HG03342 (cell line): ENCODE data around the gene RAET1L.
"Not testable (repeated sequence)": the region's sequence is repeated elsewhere in the genome, so short reads cannot be mapped to it uniquely, and the experiment has no call there.

Experiments
- ATAC-seq: cut with Tn5 transposase; IDR thresholded peaks from one replicate; pipeline ENCODE4 v1.9.1; 2021; ENCODE audit warnings: mild to moderate bottlenecking, moderate library complexity; ENCODE audit not compliant: unreplicated experiment

The RAET1L gene

GRCh38 chr6:150017186-150017521, 8.2 kb downstream of the RAET1L start:
- not testable (repeated sequence) for ATAC-seq

- ATAC-seq: peak; percentile 63
Observed at GRCh38 chr6:150016324-150017185, 8.8 kb downstream of the RAET1L start.

- not testable (repeated sequence) for ATAC-seq
Observed at GRCh38 chr6:150015281-150016001, 9.9 kb downstream of the RAET1L start.

GRCh38 chr6:150014623-150015280, 10.6 kb downstream of the RAET1L start:
- not testable (repeated sequence) for ATAC-seq

GRCh38 chr6:150013785-150014622, 11.3 kb downstream of the RAET1L start:
- not testable (repeated sequence) for ATAC-seq

- not testable (repeated sequence) for ATAC-seq
Observed at GRCh38 chr6:150012846-150013784, 12.2 kb downstream of the RAET1L start.

- no peak for ATAC-seq
Observed at GRCh38 chr6:150008588-150008987, 16.7 kb downstream of the RAET1L start.

GRCh38 chr6:150006961-150007464, 18.3 kb downstream of the RAET1L start:
- no peak for ATAC-seq

- no peak for ATAC-seq
Observed at GRCh38 chr6:150005761-150006651, 19.3 kb downstream of the RAET1L start.

GRCh38 chr6:150004783-150005717, 20.3 kb downstream of the RAET1L start:
- ATAC-seq: peak; percentile 67

- peak; percentile 20 for ATAC-seq
Observed at GRCh38 chr6:150004101-150004782, 21.1 kb downstream of the RAET1L start.

GRCh38 chr6:150003599-150003998, 21.7 kb downstream of the RAET1L start:
- ATAC-seq: not testable (repeated sequence)

- ATAC-seq: no peak
Observed at GRCh38 chr6:150002710-150003109, 22.6 kb downstream of the RAET1L start.

- ATAC-seq: peak; percentile 41
Observed at GRCh38 chr6:150001295-150002008, 23.9 kb downstream of the RAET1L start.

GRCh38 chr6:149999636-150000035, 25.7 kb downstream of the RAET1L start:
- no peak for ATAC-seq

- ATAC-seq: no peak
Observed at GRCh38 chr6:149995971-149996370, 29.4 kb downstream of the RAET1L start.
